ENCODE data around the gene SORCS2. TPM values are rescaled to one million over a fixed set of nuclear protein-coding genes. Genes with fewer than 3 reads are reported as not detected.

Gene SORCS2
- total and polyA plus RNA-seq, 12 donors: 0.67 to 15.5 (median 1.3) TPM

- intact Hi-C loops (cut with DNase I): no loop called here
- 93 to 98% (median 94%) methylated on average over 13 to 24 of the region's 24 CpGs for WGBS, 4 donors
- H3K4me3 ChIP-seq: no peak overlapping the region
- DNase-seq: no peak
- H3K9me3 ChIP-seq (replicated peaks in 1 of 3): no peaks in the 10 kb centered on the region
- no peaks in the 10 kb centered on the region for H3K4me1 ChIP-seq (replicated peaks in 1 of 2)
- H3K27me3 ChIP-seq: no peaks in the 10 kb centered on the region
- no peak overlapping the region for H3K27ac ChIP-seq
- peaks cover 0 to 33% of the 10 kb centered on the region in 2 donors for H3K36me3 ChIP-seq (replicated peaks in 1 of 2)
- TF ChIP-seq POLR2A (IDR thresholded peaks at IDR 0.05) (no peak), CTCF (IDR thresholded peaks at IDR 0.05) (no peak)
Observed at GRCh38 chr4:7773401-7774180, 581.3 kb downstream of the SORCS2 start.

- intact Hi-C loops (cut with DNase I): no loop called here
- DNase-seq: no peak
- Histone ChIP-seq H3K4me1 (replicated peaks in 1 of 2) (no peaks in the 10 kb centered on the region), H3K4me3 (no peak overlapping the region), H3K27me3 (no peaks in the 10 kb centered on the region), H3K36me3 (replicated peaks in 1 of 2) (peaks cover 0 to 25% of the 10 kb centered on the region in 2 donors), H3K27ac (no peak overlapping the region), H3K9me3 (replicated peaks in 1 of 3) (no peaks in the 10 kb centered on the region)
- no peak for TF ChIP-seq POLR2A (IDR thresholded peaks at IDR 0.05)
- 92 to 97% (median 94%) methylated on average over 22 of the region's 22 CpGs for WGBS, 4 donors
Observed at GRCh38 chr4:7774301-7775294, 582.3 kb downstream of the SORCS2 start.

- Histone ChIP-seq H3K9me3 (replicated peaks in 1 of 3) (no peaks in the 10 kb centered on the region), H3K27ac (no peak overlapping the region), H3K27me3 (no peaks in the 10 kb centered on the region), H3K4me1 (replicated peaks in 1 of 2) (no peaks in the 10 kb centered on the region), H3K4me3 (no peak overlapping the region), H3K36me3 (replicated peaks in 1 of 2) (peaks cover 0 to 25% of the 10 kb centered on the region in 2 donors)
- TF ChIP-seq CTCF (IDR thresholded peaks at IDR 0.05): no peak
- no peak for TF ChIP-seq POLR2A (IDR thresholded peaks at IDR 0.05)
- WGBS, 4 donors: 79 to 93% (median 89%) methylated on average over 9 of the region's 9 CpGs
- DNase-seq: no peak
- intact Hi-C loops (cut with DNase I): no loop called here
Observed at GRCh38 chr4:7775396-7775795, 583.1 kb downstream of the SORCS2 start.

GRCh38 chr4:7777017-7777710 is 584.8 kb downstream of the SORCS2 start:
- Histone ChIP-seq H3K36me3 (replicated peaks in 1 of 2) (peaks cover 0 to 25% of the 10 kb centered on the region in 2 donors), H3K27ac (no peak overlapping the region), H3K4me1 (replicated peaks in 1 of 2) (peaks cover 0 to 11% of the 10 kb centered on the region in 2 donors), H3K9me3 (replicated peaks in 1 of 3) (no peaks in the 10 kb centered on the region), H3K4me3 (no peak overlapping the region), H3K27me3 (no peaks in the 10 kb centered on the region)
- intact Hi-C loops (cut with DNase I): no loop called here
- WGBS, 4 donors: 95 to 97% (median 96%) methylated on average over 14 to 17 of the region's 17 CpGs
- TF ChIP-seq CTCF (IDR thresholded peaks at IDR 0.05) (no peak), POLR2A (IDR thresholded peaks at IDR 0.05) (no peak)
- DNase-seq: no peak
